H4 (cell line): Measurements from ENCODE around the gene PXYLP1. TPM values are rescaled to one million over a fixed set of nuclear protein-coding genes. Genes with fewer than 3 reads are reported as not detected.

Experiments
- DNase-seq: peaks from one replicate; pipeline ENCODE4 v3.0.0-alpha.2; 2015; ENCODE audit warnings: low spot score
- total RNA-seq: library from RNA; depleted of rRNA; stranded (reverse); fragments of >200 nt; shearing (Covaris generic); gene quantifications from 2 replicates; pipeline ENCODE4 v1.2.3, GENCODE V29; 2014

Gene PXYLP1
- total RNA-seq, 1 experiment from 2014 or later = 13.2 TPM

- DNase-seq = no peak
Measured at GRCh38 chr3:141250342-141250741, 18.7 kb downstream of the PXYLP1 start.

DNA sequence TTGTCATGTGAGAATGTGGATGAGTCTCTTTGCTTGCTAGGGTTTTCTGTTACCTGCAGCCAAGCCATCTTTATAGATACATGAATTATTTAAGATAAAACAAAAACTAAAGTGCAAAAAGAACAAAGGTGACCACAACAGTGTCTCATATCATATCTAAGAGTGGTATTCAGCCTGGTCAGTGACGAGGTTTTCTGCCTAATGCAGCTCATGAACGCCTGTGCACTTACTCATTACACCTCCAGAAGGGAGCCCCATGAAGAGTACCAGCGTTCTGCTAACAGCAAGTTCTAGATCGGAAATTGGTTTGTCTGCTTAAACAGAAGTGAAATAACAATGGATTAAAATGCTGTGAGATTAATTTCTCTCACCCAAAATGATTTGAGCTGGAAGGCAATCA lies 19.2 kb downstream of the PXYLP1 start:
- no peak for DNase-seq

DNA sequence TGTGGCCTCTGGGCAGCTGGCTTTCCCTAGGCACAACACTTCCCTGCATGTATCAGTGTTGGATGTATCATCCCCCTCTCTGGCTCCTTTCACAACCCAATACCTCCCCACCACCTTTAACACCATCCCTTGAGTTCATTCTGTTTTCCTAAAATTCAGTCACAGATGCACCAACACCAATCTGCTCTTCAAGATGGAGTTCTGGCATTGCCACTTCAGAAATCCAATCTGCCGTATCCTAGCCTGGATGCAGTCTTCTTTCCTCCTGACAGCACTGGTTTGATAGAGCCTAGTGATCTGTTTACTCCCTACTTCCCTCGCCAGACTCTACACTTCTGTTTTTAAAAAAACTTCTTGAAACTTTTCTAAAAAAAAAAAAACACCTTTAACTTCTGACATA lies 21.7 kb downstream of the PXYLP1 start:
- no peak for DNase-seq

DNA sequence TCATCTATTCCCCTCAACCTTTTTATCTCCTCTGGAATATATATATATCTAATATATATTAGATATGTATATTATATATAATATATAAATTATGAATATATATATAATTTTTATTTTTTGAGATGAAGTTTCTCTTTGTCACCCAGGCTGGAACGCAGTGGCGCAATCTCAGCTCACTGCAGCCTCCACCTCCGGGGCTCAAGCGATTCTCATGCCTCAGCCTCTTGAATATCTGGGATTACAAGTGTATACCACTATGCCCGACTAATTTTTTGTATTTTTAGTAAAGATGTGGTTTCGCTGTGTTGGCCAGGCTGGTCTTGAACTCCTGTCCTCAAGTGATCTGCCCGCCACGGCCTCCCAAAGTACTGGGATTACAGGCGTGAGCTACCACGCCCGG lies 22.2 kb downstream of the PXYLP1 start:
- no peak for DNase-seq

- DNase-seq = no peak
Measured at GRCh38 chr3:141255137-141255845, 23.7 kb downstream of the PXYLP1 start.

- no peak for DNase-seq
Measured at GRCh38 chr3:141255846-141256261, 24.2 kb downstream of the PXYLP1 start.

GRCh38 chr3:141256820-141257219 lies 25.2 kb downstream of the PXYLP1 start:
- no peak for DNase-seq

DNA sequence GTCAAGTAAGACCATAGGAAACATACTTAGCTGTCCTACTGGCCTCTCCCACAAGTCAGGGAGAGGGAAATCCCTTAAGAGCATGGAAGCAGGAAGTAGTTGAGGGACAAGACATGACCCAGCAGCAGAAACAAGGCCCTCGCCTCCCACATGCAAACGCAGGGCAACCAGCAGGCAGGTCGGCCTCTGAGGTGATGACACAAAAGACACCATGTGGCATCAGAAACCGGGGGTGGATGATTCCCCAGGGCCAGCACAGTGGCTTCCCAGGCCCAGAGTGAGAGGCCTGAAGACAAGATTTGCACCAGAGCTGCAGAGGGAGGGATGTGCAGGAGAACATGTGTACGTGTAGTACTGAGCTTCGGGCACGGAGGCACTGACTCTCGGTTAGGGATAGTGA lies 26.3 kb downstream of the PXYLP1 start:
- no peak for DNase-seq

GRCh38 chr3:141258973-141259372 lies 27.3 kb downstream of the PXYLP1 start:
- no peak for DNase-seq

DNA sequence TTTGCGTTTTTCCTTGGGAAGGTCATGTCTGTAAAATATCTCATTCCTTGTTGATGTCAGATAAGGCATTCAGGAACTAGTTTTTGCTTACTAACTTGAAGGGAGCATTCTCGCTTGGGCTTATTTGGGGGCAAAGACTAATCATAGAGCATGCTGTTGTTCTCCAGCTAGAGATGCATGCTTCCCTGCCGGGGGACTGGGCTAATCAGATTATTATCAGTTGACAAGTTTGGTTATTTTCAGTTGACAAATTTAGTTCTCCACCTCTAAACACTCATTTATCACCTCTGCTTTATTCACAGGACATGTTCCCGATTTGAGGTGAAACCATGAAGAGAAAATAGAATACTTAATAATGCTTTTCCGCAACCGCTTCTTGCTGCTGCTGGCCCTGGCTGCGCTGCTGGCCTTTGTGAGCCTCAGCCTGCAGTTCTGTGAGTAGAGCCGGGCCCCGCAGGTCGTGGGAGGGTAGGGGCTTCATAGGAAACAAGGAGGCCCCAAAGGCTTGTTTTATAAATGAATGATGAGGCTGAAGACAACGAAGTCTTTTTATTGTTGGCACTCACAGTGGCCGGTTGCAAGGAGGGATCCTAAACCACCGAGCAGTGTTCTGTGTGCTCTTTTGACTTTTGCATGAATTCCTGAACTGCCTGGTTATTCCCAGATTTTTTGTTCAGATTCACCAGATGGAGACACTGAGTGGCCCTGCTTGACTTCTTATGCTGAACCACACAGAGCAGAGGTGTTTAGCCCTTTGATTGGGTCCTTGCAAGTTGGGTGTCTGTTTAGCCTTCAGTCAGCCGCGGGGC lies 28.4 kb downstream of the PXYLP1 start:
- no peak for DNase-seq

- no peak for DNase-seq
Measured at GRCh38 chr3:141260630-141260927, 29.0 kb downstream of the PXYLP1 start.

- no peak for DNase-seq
Measured at GRCh38 chr3:141261472-141262307, 30.1 kb downstream of the PXYLP1 start.

GRCh38 chr3:141262308-141262705 lies 30.7 kb downstream of the PXYLP1 start:
- no peak for DNase-seq

GRCh38 chr3:141266186-141266585 lies 34.6 kb downstream of the PXYLP1 start:
- DNase-seq = no peak

- DNase-seq = no peak
Measured at GRCh38 chr3:141266797-141267555, 35.4 kb downstream of the PXYLP1 start.

DNA sequence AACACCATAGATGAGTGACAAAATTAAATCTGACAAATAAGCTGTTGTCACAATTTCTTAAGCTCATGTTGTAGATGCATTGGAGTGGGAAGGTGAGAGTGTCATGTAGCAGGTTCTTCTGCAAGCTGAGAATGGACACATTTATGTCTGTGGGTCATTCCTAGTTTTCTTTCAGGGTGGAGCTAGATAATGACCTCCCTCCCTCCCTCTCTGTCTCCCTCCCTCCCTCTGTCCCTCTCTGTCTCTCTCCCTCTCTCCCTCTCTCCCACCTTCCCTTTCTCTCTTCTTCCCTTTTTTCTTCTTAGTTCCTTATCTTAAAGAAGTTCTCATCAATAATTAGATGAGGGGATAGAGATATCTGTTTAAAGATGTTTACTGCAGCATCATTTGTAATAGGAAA lies 36.0 kb downstream of the PXYLP1 start:
- no peak for DNase-seq

GRCh38 chr3:141268306-141268705 lies 36.7 kb downstream of the PXYLP1 start:
- DNase-seq = no peak

- DNase-seq = no peak
Measured at GRCh38 chr3:141268791-141269190, 37.2 kb downstream of the PXYLP1 start.

DNA sequence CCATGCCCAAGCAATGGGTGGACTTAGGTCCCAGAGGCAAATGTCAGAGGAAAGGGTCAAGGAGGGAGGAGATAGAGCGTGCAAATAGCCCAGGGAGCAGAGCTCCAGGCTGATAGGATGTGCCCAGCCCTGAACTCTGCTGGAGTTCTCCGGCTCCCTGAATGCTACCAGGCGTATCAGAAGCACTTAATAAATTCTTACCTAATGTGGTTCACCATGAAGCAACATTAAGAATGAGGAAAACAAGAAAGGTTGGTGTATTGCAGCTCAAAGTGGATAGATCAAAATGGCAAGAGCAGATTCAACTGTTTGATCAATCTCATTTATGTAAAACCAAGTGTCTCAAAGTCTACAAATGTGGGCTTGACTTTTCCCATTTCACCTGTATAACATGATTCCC lies 38.3 kb downstream of the PXYLP1 start:
- DNase-seq = no peak

GRCh38 chr3:141271279-141272030 lies 39.8 kb downstream of the PXYLP1 start:
- no peak for DNase-seq
